GM12878 (cell line): ENCODE results near the gene MRPL38. TPM values are rescaled to one million over a fixed set of nuclear protein-coding genes. Genes with fewer than 3 reads are reported as not detected.

Source experiments
- CHD4 ChIP-seq: fragments of 200-600 bp; sonication (generic); IDR thresholded peaks from 2 replicates; pipeline ENCODE4 v1.6.1; 2016; ENCODE audit warnings: mild to moderate bottlenecking
- CREM ChIP-seq: IDR thresholded peaks from 2 replicates; pipeline ENCODE4 v1.6.1; 2014; ENCODE audit warnings: antibody characterized with exemption, low read depth
- GABPA ChIP-seq: IDR thresholded peaks from 2 replicates; pipeline ENCODE4 v1.6.1; 2014; ENCODE audit warnings: antibody characterized with exemption, low read depth, mild to moderate bottlenecking, inconsistent platforms
- GATAD2B ChIP-seq: fragments of 450-650 bp; conservative IDR thresholded peaks from 2 replicates; pipeline ENCODE4 v1.6.1; 2017; ENCODE audit warnings: low read depth, mild to moderate bottlenecking, moderate library complexity
- POLR2AphosphoS2 ChIP-seq: IDR thresholded peaks from 2 replicates; pipeline ENCODE4 v1.6.1; 2011; ENCODE audit warnings: low read depth, mild to moderate bottlenecking, low read length, improper control_type of control experiment, moderate library complexity
- RELA ChIP-seq: fragments of 450-650 bp; IDR thresholded peaks from 2 replicates; pipeline ENCODE4 v1.8.0; 2014; ENCODE audit warnings: borderline replicate concordance; ENCODE audit not compliant: partially characterized antibody
- SKIL ChIP-seq: fragments of 450-650 bp; IDR thresholded peaks from 2 replicates; pipeline ENCODE4 v1.6.1; 2017; ENCODE audit warnings: mild to moderate bottlenecking, low read depth, inconsistent platforms; ENCODE audit not compliant: poor library complexity, severe bottlenecking
- SREBF1 ChIP-seq: IDR thresholded peaks from 2 replicates; pipeline ENCODE4 v1.6.1; 2012; ENCODE audit warnings: mild to moderate bottlenecking, low read length
- ZBTB40 ChIP-seq: fragments of 450-650 bp; IDR thresholded peaks from 2 replicates; pipeline ENCODE4 v1.6.1; 2016; ENCODE audit warnings: mild to moderate bottlenecking, moderate library complexity, borderline replicate concordance
- polyA plus RNA-seq, 11 experiments: library from polyadenylated mRNA; depleted of rRNA in 4 of 11; unstranded in 6 of 11; stranded (reverse) in 5 of 11; fragments of >200 nt; fragmentation: Nextera tagmentation in 4 of 11; fragmentation: Illumina TruSeq in 1 of 11; extraction: Ambion mirVana in 4 of 11; extraction: Trizol in 1 of 11; gene quantifications; 1 replicate in 1 of 11; 2 replicates in 10 of 11; pipeline versions ENCODE4 v1.2.1 to v1.2.3, GENCODE V29; 2011 to 2016; ENCODE audit warnings: inconsistent platforms in 2 of 11, missing spikeins in 2 of 11, low read depth in 1 of 11
- total RNA-seq, 4 experiments: library from RNA; depleted of rRNA in 3 of 4; stranded (reverse); fragments of >200 nt in 3 of 4; fragmentation: Illumina TruSeq in 1 of 4; extraction: Trizol in 1 of 4; gene quantifications; 2 replicates each; pipeline versions ENCODE4 v1.2.1 to v1.2.3, GENCODE V29; 2013 to 2021
- TF ChIP-seq, protein P1 (sequence below): fragments of 450-650 bp; IDR thresholded peaks from 2 replicates; pipeline ENCODE4 v1.6.1; 2017; ENCODE audit warnings: antibody characterized with exemption, mild to moderate bottlenecking, moderate library complexity
- TF ChIP-seq, protein P2 (sequence below): IDR thresholded peaks from 2 replicates; pipeline ENCODE4 v1.6.1; 2012; ENCODE audit warnings: improper control_type of control experiment, low read depth, low read length; ENCODE audit not compliant: insufficient replicate concordance

The MRPL38 gene
- total and polyA plus RNA-seq, 10 of the 15 experiments (the other 5 are each of a cell fraction or from before 2014, with no cell fraction given) = 6.6 to 205 (median 53.1) TPM

DNA sequence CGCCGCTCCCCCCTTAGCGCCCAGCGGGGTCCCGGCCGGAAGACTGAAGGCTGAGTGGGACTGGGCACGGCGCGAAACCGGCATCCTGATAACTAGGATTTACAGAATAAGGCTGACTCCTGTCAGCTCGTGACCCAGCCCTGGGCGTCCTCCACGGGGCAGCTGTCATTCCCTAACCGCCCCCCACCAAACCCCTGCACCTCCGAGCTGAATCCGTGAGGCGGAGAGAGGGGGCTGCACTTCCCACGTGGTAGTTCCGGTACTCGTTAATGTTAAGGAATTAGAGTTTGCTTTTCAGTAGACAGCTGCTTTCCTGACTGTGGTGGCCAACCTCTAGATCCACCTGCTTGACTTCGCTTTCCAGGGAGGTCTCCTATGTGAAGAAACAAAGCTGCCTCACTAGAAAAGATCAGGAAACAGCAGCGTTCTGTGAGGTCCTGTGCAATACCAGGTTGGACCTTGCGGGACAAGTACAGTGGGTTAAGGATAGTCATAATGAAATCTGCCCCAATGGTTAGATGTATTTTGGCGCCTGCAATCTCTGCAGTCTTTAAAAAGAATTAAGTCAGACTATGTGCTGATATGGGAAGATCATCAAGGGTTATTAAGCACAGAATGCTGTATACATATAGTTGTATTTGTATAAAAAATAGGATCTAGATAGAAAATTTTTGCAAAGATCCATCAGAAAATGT lies 48.5 kb downstream of the MRPL38 start (continued):
- no peak for TF ChIP-seq POLR2AphosphoS2
- no peak for TF ChIP-seq SREBF1
- TF ChIP-seq RELA = no peak
- TF ChIP-seq GATAD2B = peak; percentile 78; the same call in 1 of the 2 replicates
- TF ChIP-seq, protein P1, sequence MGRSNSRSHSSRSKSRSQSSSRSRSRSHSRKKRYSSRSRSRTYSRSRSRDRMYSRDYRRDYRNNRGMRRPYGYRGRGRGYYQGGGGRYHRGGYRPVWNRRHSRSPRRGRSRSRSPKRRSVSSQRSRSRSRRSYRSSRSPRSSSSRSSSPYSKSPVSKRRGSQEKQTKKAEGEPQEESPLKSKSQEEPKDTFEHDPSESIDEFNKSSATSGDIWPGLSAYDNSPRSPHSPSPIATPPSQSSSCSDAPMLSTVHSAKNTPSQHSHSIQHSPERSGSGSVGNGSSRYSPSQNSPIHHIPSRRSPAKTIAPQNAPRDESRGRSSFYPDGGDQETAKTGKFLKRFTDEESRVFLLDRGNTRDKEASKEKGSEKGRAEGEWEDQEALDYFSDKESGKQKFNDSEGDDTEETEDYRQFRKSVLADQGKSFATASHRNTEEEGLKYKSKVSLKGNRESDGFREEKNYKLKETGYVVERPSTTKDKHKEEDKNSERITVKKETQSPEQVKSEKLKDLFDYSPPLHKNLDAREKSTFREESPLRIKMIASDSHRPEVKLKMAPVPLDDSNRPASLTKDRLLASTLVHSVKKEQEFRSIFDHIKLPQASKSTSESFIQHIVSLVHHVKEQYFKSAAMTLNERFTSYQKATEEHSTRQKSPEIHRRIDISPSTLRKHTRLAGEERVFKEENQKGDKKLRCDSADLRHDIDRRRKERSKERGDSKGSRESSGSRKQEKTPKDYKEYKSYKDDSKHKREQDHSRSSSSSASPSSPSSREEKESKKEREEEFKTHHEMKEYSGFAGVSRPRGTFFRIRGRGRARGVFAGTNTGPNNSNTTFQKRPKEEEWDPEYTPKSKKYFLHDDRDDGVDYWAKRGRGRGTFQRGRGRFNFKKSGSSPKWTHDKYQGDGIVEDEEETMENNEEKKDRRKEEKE = no peak
- no peak for TF ChIP-seq CHD4
- TF ChIP-seq, protein P2, sequence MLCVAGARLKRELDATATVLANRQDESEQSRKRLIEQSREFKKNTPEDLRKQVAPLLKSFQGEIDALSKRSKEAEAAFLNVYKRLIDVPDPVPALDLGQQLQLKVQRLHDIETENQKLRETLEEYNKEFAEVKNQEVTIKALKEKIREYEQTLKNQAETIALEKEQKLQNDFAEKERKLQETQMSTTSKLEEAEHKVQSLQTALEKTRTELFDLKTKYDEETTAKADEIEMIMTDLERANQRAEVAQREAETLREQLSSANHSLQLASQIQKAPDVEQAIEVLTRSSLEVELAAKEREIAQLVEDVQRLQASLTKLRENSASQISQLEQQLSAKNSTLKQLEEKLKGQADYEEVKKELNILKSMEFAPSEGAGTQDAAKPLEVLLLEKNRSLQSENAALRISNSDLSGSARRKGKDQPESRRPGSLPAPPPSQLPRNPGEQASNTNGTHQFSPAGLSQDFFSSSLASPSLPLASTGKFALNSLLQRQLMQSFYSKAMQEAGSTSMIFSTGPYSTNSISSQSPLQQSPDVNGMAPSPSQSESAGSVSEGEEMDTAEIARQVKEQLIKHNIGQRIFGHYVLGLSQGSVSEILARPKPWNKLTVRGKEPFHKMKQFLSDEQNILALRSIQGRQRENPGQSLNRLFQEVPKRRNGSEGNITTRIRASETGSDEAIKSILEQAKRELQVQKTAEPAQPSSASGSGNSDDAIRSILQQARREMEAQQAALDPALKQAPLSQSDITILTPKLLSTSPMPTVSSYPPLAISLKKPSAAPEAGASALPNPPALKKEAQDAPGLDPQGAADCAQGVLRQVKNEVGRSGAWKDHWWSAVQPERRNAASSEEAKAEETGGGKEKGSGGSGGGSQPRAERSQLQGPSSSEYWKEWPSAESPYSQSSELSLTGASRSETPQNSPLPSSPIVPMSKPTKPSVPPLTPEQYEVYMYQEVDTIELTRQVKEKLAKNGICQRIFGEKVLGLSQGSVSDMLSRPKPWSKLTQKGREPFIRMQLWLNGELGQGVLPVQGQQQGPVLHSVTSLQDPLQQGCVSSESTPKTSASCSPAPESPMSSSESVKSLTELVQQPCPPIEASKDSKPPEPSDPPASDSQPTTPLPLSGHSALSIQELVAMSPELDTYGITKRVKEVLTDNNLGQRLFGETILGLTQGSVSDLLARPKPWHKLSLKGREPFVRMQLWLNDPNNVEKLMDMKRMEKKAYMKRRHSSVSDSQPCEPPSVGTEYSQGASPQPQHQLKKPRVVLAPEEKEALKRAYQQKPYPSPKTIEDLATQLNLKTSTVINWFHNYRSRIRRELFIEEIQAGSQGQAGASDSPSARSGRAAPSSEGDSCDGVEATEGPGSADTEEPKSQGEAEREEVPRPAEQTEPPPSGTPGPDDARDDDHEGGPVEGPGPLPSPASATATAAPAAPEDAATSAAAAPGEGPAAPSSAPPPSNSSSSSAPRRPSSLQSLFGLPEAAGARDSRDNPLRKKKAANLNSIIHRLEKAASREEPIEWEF = no peak
- TF ChIP-seq SKIL = no peak
- TF ChIP-seq ZBTB40 = 0 out of 2 replicates have a peak, but pooled peaks have one; percentile 18
- TF ChIP-seq GABPA = no peak
- TF ChIP-seq CREM = no peak
